ENCODE data around the gene UNC50. TPM values are rescaled to one million over a fixed set of nuclear protein-coding genes. Genes with fewer than 3 reads are reported as not detected.

The UNC50 gene
- total RNA-seq = 41.2 and 53.6 TPM in 2 replicates

GRCh38 chr2:98608116-98608961 is at the start of gene UNC50, which contains the start of gene COA5:
Gene UNC50, plus strand, starts transcription at chr2:98608589. Its CDS starts 1,171 bp downstream, at chr2:98609760.
Gene COA5, minus strand, starts transcription at chr2:98608512. Its CDS starts 107 bp downstream, at chr2:98608405.

Other genes starting within 250 kb of the UNC50 start
- 36.6 and 54.9 TPM in 2 replicates for gene INPP4A, start 163.7 kb upstream of the UNC50 start, total RNA-seq
- 18.5 and 24.5 TPM in 2 replicates for gene COA5, start 77 bp upstream of the UNC50 start, total RNA-seq
- 0.33 and 0.86 TPM in 2 replicates for gene MGAT4A, start 122.5 kb downstream of the UNC50 start, total RNA-seq

All from smooth muscle cell of the pulmonary artery (primary cell).